ENCODE results near the gene DCAF4.

GRCh38 chr14:72902801-72903530 lies 23.3 kb upstream of the DCAF4 start:
- no peak for TF ChIP-seq CTCF (IDR thresholded peaks at IDR 0.05)
- TF ChIP-seq POLR2A (IDR thresholded peaks at IDR 0.05) = no peak
